Measurements from ENCODE around the gene PDCD10. TPM values are rescaled to one million over a fixed set of nuclear protein-coding genes. Genes with fewer than 3 reads are reported as not detected.

The PDCD10 gene
- total RNA-seq, 3 donors from 2014 or later = 68.2 to 69.5 (median 68.4) TPM

Other genes starting within 250 kb of the PDCD10 start
- under 1 TPM in 2 of 3 donors, not detected in 1; 0.15 to 0.16 TPM for gene WDR49, start 81.0 kb downstream of the PDCD10 start, total RNA-seq
- 1 to 10 TPM in 1 of 3 donors, under 1 TPM in 2; 0.63 to 1.4 (median 0.94) TPM for gene SERPINI1, start 829 bp upstream of the PDCD10 start, total RNA-seq